Renal cortex interstitium (tissue), 11 donors: ENCODE data around the gene CREBBP. TPM values are rescaled to one million over a fixed set of nuclear protein-coding genes. Genes with fewer than 3 reads are reported as not detected.
"Not testable (repeated sequence)": the region's sequence is repeated elsewhere in the genome, so short reads cannot be mapped to it uniquely, and the experiment has no call there.

Experiments
- DNase-seq, 11 donors: peaks; one replicate each; pipeline ENCODE4 v3.0.0-alpha.2; 2013; ENCODE audit warnings: low read depth in 9 of 11, low spot score in 4 of 11; ENCODE audit errors: extremely low read depth in 1 of 11
- polyA plus RNA-seq, 3 donors: library from polyadenylated mRNA; unstranded; fragments of 120-200 nt; gene quantifications; one replicate each; pipeline ENCODE4 v1.2.1, GENCODE V29; 2013; ENCODE audit not compliant: insufficient read length in 3 of 3

CREBBP gene
- polyA plus RNA-seq, 3 donors, result 74.6 to 85.9 (median 84.2) TPM

GRCh38 chr16:3889059-3889458, 8.5 kb upstream of the CREBBP start:
- DNase-seq, result no peak

GRCh38 chr16:3885999-3886398, 5.5 kb upstream of the CREBBP start:
- not testable (repeated sequence) for DNase-seq

- DNase-seq, result no peak
Measured at GRCh38 chr16:3884398-3884797, 3.9 kb upstream of the CREBBP start.

- DNase-seq, result no peak
Measured at GRCh38 chr16:3882531-3882930, 2.0 kb upstream of the CREBBP start.

- no peak for DNase-seq
Measured at GRCh38 chr16:3881499-3881990, 1.0 kb upstream of the CREBBP start.

GRCh38 chr16:3879887-3880564, 487 bp downstream of the CREBBP start:
- peak in 8 of 11 donors; percentile 49 to 65 (median 59) for DNase-seq

GRCh38 chr16:3879258-3879886, 1.1 kb downstream of the CREBBP start:
- DNase-seq, result no peak

- no peak for DNase-seq
Measured at GRCh38 chr16:3878610-3879009, 1.9 kb downstream of the CREBBP start.

GRCh38 chr16:3876695-3877094, 3.8 kb downstream of the CREBBP start:
- no peak for DNase-seq

- no peak for DNase-seq
Measured at GRCh38 chr16:3876160-3876559, 4.4 kb downstream of the CREBBP start.

GRCh38 chr16:3874794-3875692, 5.5 kb downstream of the CREBBP start:
- no peak for DNase-seq

GRCh38 chr16:3874242-3874641, 6.3 kb downstream of the CREBBP start:
- DNase-seq, result no peak

- DNase-seq, result no peak
Measured at GRCh38 chr16:3873482-3874173, 6.9 kb downstream of the CREBBP start.

- no peak for DNase-seq
Measured at GRCh38 chr16:3872216-3872895, 8.2 kb downstream of the CREBBP start.

GRCh38 chr16:3868967-3869366, 11.5 kb downstream of the CREBBP start:
- DNase-seq, result no peak

GRCh38 chr16:3868556-3868955, 12.0 kb downstream of the CREBBP start:
- no peak for DNase-seq

GRCh38 chr16:3866703-3867431, 13.6 kb downstream of the CREBBP start:
- no peak for DNase-seq

GRCh38 chr16:3865241-3865640, 15.3 kb downstream of the CREBBP start:
- DNase-seq, result no peak
